OCI-LY1 (cell line): Measurements from ENCODE around the gene TRIB2.

Experiments used
- H2AFZ ChIP-seq: fragments of 200-600 bp; sonication (generic), shearing (Covaris generic); 2 replicates; pipeline ENCODE4 v1.6.0; 2014; ENCODE audit warnings: antibody characterized with exemption, mild to moderate bottlenecking, low read length
- H3F3A ChIP-seq: fragments of 200-600 bp; sonication (generic), shearing (Covaris generic); 2 replicates; pipeline ENCODE4 v1.6.0; 2014; ENCODE audit warnings: mild to moderate bottlenecking, antibody characterized with exemption, low read length, moderate library complexity; ENCODE audit not compliant: insufficient read depth
- H3K27ac ChIP-seq: fragments of 200-600 bp; sonication (generic); 2 replicates; pipeline ENCODE4 v1.5.1; 2014; ENCODE audit warnings: low read length, mixed run types, mild to moderate bottlenecking, low read depth; ENCODE audit not compliant: poor library complexity, severe bottlenecking
- H3K27me3 ChIP-seq: fragments of 200-600 bp; sonication (generic); 2 replicates; pipeline ENCODE4 v1.6.0; 2014; ENCODE audit warnings: antibody characterized with exemption, mild to moderate bottlenecking, low read length, moderate library complexity; ENCODE audit not compliant: insufficient read depth
- H3K36me3 ChIP-seq: fragments of 200-600 bp; sonication (generic); 2 replicates; pipeline ENCODE4 v1.6.1; 2014; ENCODE audit warnings: mild to moderate bottlenecking, antibody characterized with exemption, low read length, moderate library complexity, mixed read lengths; ENCODE audit not compliant: insufficient read depth
- H3K4me1 ChIP-seq: fragments of 200-600 bp; sonication (generic); 2 replicates; pipeline ENCODE4 v1.5.1; 2014; ENCODE audit warnings: mild to moderate bottlenecking, low read length, moderate library complexity; ENCODE audit not compliant: insufficient read depth, severe bottlenecking
- H3K4me2 ChIP-seq: fragments of 200-600 bp; sonication (generic), shearing (Covaris generic); 2 replicates; pipeline ENCODE4 v1.6.1; 2014; ENCODE audit warnings: low read length
- H3K4me3 ChIP-seq: fragments of 200-600 bp; sonication (generic); 2 replicates; pipeline ENCODE4 v1.5.1; 2014; ENCODE audit warnings: low read length, low read depth, mild to moderate bottlenecking, mixed read lengths; ENCODE audit not compliant: poor library complexity, severe bottlenecking
- H3K79me2 ChIP-seq: fragments of 200-600 bp; shearing (Covaris generic); 2 replicates; pipeline ENCODE4 v1.6.1; 2016; ENCODE audit warnings: mixed run types, low read length, mixed read lengths; ENCODE audit not compliant: insufficient read depth
- H3K9ac ChIP-seq: fragments of 200-600 bp; sonication (generic), shearing (Covaris generic); 2 replicates; pipeline ENCODE4 v1.6.1; 2014; ENCODE audit warnings: mild to moderate bottlenecking, low read length, mixed read lengths
- H3K9me2 ChIP-seq: fragments of 200-600 bp; sonication (generic), shearing (Covaris generic); 2 replicates; pipeline ENCODE4 v1.6.1; 2014; ENCODE audit warnings: low read depth, mild to moderate bottlenecking, low read length, mixed read lengths
- H3K9me3 ChIP-seq: fragments of 200-600 bp; shearing (Covaris generic); 2 replicates; pipeline ENCODE4 v1.6.1; 2014; ENCODE audit warnings: low read length, mixed read lengths
- H4K20me1 ChIP-seq: fragments of 200-600 bp; sonication (generic), shearing (Covaris generic); 2 replicates; pipeline ENCODE4 v1.6.0; 2016; ENCODE audit warnings: mild to moderate bottlenecking, low read length; ENCODE audit not compliant: insufficient read depth
- CTCF ChIP-seq: fragments of 200-600 bp; sonication (generic), shearing (Covaris generic); IDR thresholded peaks from 2 replicates; pipeline ENCODE4 v1.5.1; 2017; ENCODE audit warnings: mild to moderate bottlenecking, antibody characterized with exemption, low read length, moderate library complexity, mixed read lengths
- EZH2 ChIP-seq: fragments of 200-600 bp; sonication (generic), shearing (Covaris generic); IDR thresholded peaks from 2 replicates; pipeline ENCODE4 v1.8.0; 2017; ENCODE audit warnings: borderline replicate concordance, mixed run types, mild to moderate bottlenecking, antibody characterized with exemption, low read length, moderate library complexity, mixed read lengths

The TRIB2 gene

GRCh38 chr2:12688091-12688490 lies 28.6 kb upstream of the TRIB2 start:
- no peaks in the 10 kb centered on the region; the same call in 1 of the 2 replicates for H3K36me3 ChIP-seq
- H3F3A ChIP-seq: no peaks in the 10 kb centered on the region
- H2AFZ ChIP-seq: no peak overlapping the region

GRCh38 chr2:12688893-12689292 lies 27.8 kb upstream of the TRIB2 start:
- Histone ChIP-seq H3K27ac (no peak overlapping the region), H3K4me2 (no peak overlapping the region), H3K9me2 (no peaks in the 10 kb centered on the region), H3K4me1 (no peaks in the 10 kb centered on the region), H3K9me3 (peaks cover 12% of the 10 kb centered on the region; the same call in 1 of the 2 replicates), H3F3A (no peaks in the 10 kb centered on the region), H3K36me3 (no peaks in the 10 kb centered on the region; the same call in 1 of the 2 replicates), H3K27me3 (no peaks in the 10 kb centered on the region), H3K79me2 (no peaks in the 10 kb centered on the region), H2AFZ (no peak overlapping the region), H3K9ac (no peak overlapping the region), H3K4me3 (no peak overlapping the region), H4K20me1 (no peaks in the 10 kb centered on the region)
- TF ChIP-seq EZH2 (no peak), CTCF (no peak)

More at GRCh38 chr2:12688091-12688490, 28.6 kb upstream of the TRIB2 start:
- H3K79me2 ChIP-seq: no peaks in the 10 kb centered on the region
- H3K4me1 ChIP-seq: no peaks in the 10 kb centered on the region
- TF ChIP-seq EZH2: no peak
- no peak for TF ChIP-seq CTCF
- H3K4me2 ChIP-seq: no peak overlapping the region
- H3K9me2 ChIP-seq: no peaks in the 10 kb centered on the region
- no peaks in the 10 kb centered on the region for H3K27me3 ChIP-seq
- no peak overlapping the region for H3K9ac ChIP-seq
- no peak overlapping the region for H3K27ac ChIP-seq
- H3K9me3 ChIP-seq: peaks cover 12% of the 10 kb centered on the region; the same call in 1 of the 2 replicates
- no peaks in the 10 kb centered on the region for H4K20me1 ChIP-seq
- H3K4me3 ChIP-seq: no peak overlapping the region

GRCh38 chr2:12693509-12693908 lies 23.2 kb upstream of the TRIB2 start:
- H3K4me2 ChIP-seq: no peak overlapping the region
- H3K9me2 ChIP-seq: no peaks in the 10 kb centered on the region
- no peak overlapping the region for H3K27ac ChIP-seq
- no peaks in the 10 kb centered on the region for H3F3A ChIP-seq
- no peaks in the 10 kb centered on the region for H3K27me3 ChIP-seq
- no peak for TF ChIP-seq EZH2
- no peak for TF ChIP-seq CTCF
- no peaks in the 10 kb centered on the region for H3K79me2 ChIP-seq
- H3K9ac ChIP-seq: no peak overlapping the region
- H2AFZ ChIP-seq: no peak overlapping the region
- no peaks in the 10 kb centered on the region for H3K4me1 ChIP-seq
- H3K4me3 ChIP-seq: no peak overlapping the region
- no peaks in the 10 kb centered on the region for H4K20me1 ChIP-seq
- no peaks in the 10 kb centered on the region; the same call in 1 of the 2 replicates for H3K36me3 ChIP-seq
- peaks cover 12% of the 10 kb centered on the region; the same call in 1 of the 2 replicates for H3K9me3 ChIP-seq
